Neural progenitor cell (in vitro differentiated cells): Measurements from ENCODE around the gene SLC48A1. TPM values are rescaled to one million over a fixed set of nuclear protein-coding genes. Genes with fewer than 3 reads are reported as not detected.

ENCODE experiments used
- DNase-seq: peaks from one replicate; pipeline ENCODE4 v3.0.0-alpha.2; 2016; ENCODE audit warnings: low spot score
- H2AFZ ChIP-seq: fragments of 200-600 bp; sonication (generic); replicated peaks from 2 replicates; pipeline ENCODE4 v1.6.1; 2016; ENCODE audit warnings: antibody characterized with exemption
- H3F3A ChIP-seq: fragments of 200-600 bp; sonication (generic); 2 replicates; pipeline ENCODE4 v1.6.1; 2016; ENCODE audit warnings: antibody characterized with exemption, low read depth
- H3K27ac ChIP-seq: fragments of 200-600 bp; sonication (generic); 2 replicates; pipeline ENCODE4 v1.5.1; 2016; ENCODE audit warnings: mild to moderate bottlenecking
- H3K27me3 ChIP-seq: fragments of 200-600 bp; sonication (generic); 2 replicates; pipeline ENCODE4 v1.6.1; 2016; ENCODE audit warnings: mild to moderate bottlenecking, moderate library complexity
- H3K36me3 ChIP-seq: fragments of 200-600 bp; sonication (generic); 2 replicates; pipeline ENCODE4 v1.5.1; 2016
- H3K4me1 ChIP-seq: fragments of 200-600 bp; sonication (generic); 2 replicates; pipeline ENCODE4 v1.6.1; 2016; ENCODE audit warnings: mixed run types
- H3K4me2 ChIP-seq: fragments of 200-600 bp; sonication (generic); 2 replicates; pipeline ENCODE4 v1.6.1; 2016
- H3K4me3 ChIP-seq: fragments of 200-600 bp; sonication (generic); 2 replicates; pipeline ENCODE4 v1.5.1; 2016
- H3K79me2 ChIP-seq: fragments of 200-600 bp; sonication (generic); 2 replicates; pipeline ENCODE4 v1.6.1; 2016; ENCODE audit warnings: low read depth
- H3K9ac ChIP-seq: fragments of 200-600 bp; sonication (generic); 2 replicates; pipeline ENCODE4 v1.6.1; 2016
- H3K9me3 ChIP-seq: fragments of 200-600 bp; sonication (generic); 2 replicates; pipeline ENCODE4 v1.5.1; 2016; ENCODE audit warnings: low read depth
- H4K20me1 ChIP-seq: fragments of 200-600 bp; sonication (generic); 2 replicates; pipeline ENCODE4 v1.6.1; 2016; ENCODE audit warnings: low read depth
- H3K27ac Mint-ChIP-seq: 3 replicates; pipeline ENCODE4 v1.8.0; 2021; ENCODE audit warnings: mixed read lengths
- H3K27me3 Mint-ChIP-seq: 2 replicates; pipeline ENCODE4 v1.8.0; 2022; ENCODE audit warnings: low read depth, mild to moderate bottlenecking, inconsistent platforms, moderate library complexity, mixed read lengths; ENCODE audit not compliant: insufficient read depth
- H3K36me3 Mint-ChIP-seq: 3 replicates; pipeline ENCODE4 v1.8.0; 2021; ENCODE audit warnings: mixed read lengths
- H3K4me1 Mint-ChIP-seq: 3 replicates; pipeline ENCODE4 v1.8.0; 2021; ENCODE audit warnings: mixed read lengths
- H3K4me3 Mint-ChIP-seq: 3 replicates; pipeline ENCODE4 v1.8.0; 2021; ENCODE audit warnings: mild to moderate bottlenecking, moderate library complexity, mixed read lengths
- H3K9me3 Mint-ChIP-seq: 3 replicates; pipeline ENCODE4 v1.8.0; 2020; ENCODE audit warnings: mixed read lengths
- EZH2 ChIP-seq: fragments of 200-600 bp; sonication (generic); IDR thresholded peaks from 2 replicates; pipeline ENCODE4 v1.6.1; 2017; ENCODE audit warnings: antibody characterized with exemption, mild to moderate bottlenecking, moderate library complexity
- EZH2phosphoT487 ChIP-seq: fragments of 200-600 bp; sonication (generic); IDR thresholded peaks from 2 replicates; pipeline ENCODE4 v1.6.1; 2017; ENCODE audit warnings: antibody characterized with exemption
- total RNA-seq: library from RNA; depleted of rRNA; stranded (reverse); fragments of >200 nt; gene quantifications from 2 replicates; pipeline ENCODE4 v1.2.3, GENCODE V29; 2015; ENCODE audit warnings: low replicate concordance
- TF ChIP-seq, protein P1 (sequence below): fragments of 200-600 bp; sonication (generic); IDR thresholded peaks from 2 replicates; pipeline ENCODE4 v1.5.1; 2017; ENCODE audit warnings: antibody characterized with exemption, mild to moderate bottlenecking

Gene SLC48A1
- total RNA-seq, 1 donor from 2014 or later = 8.3 TPM

- Histone ChIP-seq H4K20me1 (no peaks in the 10 kb centered on the region), H3K4me2 (peak overlapping the region; percentile 38), H3K9me3 (no peaks in the 10 kb centered on the region), H3K36me3 (no peaks in the 10 kb centered on the region), H3K27me3 (peaks cover 14% of the 10 kb centered on the region), H3K79me2 (no peaks in the 10 kb centered on the region), H3F3A (peaks cover 16% of the 10 kb centered on the region), H3K27ac (no peak overlapping the region), H2AFZ (no peak overlapping the region), H3K4me3 (no peak overlapping the region), H3K9ac (no peak overlapping the region), H3K4me1 (peaks cover 27% of the 10 kb centered on the region)
- Mint-ChIP-seq H3K27ac (peak overlapping the region; percentile 67), H3K9me3 (no peaks in the 10 kb centered on the region), H3K4me1 (peaks cover 39% of the 10 kb centered on the region), H3K4me3 (peak overlapping the region; percentile 33), H3K36me3 (no peaks in the 10 kb centered on the region), H3K27me3 (peaks cover 11% of the 10 kb centered on the region)
- TF ChIP-seq, protein P1, sequence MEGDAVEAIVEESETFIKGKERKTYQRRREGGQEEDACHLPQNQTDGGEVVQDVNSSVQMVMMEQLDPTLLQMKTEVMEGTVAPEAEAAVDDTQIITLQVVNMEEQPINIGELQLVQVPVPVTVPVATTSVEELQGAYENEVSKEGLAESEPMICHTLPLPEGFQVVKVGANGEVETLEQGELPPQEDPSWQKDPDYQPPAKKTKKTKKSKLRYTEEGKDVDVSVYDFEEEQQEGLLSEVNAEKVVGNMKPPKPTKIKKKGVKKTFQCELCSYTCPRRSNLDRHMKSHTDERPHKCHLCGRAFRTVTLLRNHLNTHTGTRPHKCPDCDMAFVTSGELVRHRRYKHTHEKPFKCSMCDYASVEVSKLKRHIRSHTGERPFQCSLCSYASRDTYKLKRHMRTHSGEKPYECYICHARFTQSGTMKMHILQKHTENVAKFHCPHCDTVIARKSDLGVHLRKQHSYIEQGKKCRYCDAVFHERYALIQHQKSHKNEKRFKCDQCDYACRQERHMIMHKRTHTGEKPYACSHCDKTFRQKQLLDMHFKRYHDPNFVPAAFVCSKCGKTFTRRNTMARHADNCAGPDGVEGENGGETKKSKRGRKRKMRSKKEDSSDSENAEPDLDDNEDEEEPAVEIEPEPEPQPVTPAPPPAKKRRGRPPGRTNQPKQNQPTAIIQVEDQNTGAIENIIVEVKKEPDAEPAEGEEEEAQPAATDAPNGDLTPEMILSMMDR = no peak
- DNase-seq = peak; percentile 48
These were observed 15.6 kb upstream of the SLC48A1 start for GRCh38 chr12:47757364-47757839.

DNA sequence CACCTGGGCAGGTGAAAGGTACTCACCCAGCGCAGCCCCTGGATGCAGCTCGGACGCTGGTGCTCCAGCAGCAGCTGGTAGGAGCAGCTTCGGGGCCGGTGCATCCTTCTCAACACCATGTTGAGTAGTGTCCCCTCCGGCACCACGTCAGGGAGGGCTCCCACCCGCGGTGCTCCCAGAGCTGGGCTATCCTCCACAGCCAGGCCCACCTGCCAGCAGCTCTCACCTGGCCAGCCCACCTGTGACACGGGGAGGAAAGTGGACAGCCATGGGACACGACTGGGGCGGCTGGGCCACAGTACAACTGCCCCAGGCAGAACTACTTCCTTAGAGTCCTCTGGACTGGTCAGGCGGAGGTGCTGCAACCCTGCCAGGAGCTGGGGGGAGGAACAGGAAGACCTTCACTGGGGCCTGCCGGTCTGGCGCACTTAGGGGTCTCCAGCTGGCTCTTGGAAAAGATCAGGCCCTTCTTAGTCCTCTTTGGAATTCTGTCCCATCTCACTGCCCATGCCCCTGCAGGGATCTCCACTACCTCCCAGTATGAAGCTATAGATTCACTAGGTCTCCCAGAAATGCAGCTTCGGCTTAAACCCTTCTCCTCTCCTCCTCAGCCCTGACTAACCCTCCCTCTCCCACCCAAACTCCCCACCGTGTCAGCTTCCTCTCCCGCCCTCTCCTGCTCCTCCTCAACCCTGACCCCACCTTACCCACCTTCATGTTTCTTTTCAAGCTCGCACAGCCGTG lies 15.0 kb upstream of the SLC48A1 start:
- Histone ChIP-seq H3K36me3 (no peaks in the 10 kb centered on the region), H3K4me2 (peak overlapping the region; percentile 84), H3F3A (peaks cover 16% of the 10 kb centered on the region), H3K9me3 (no peaks in the 10 kb centered on the region), H3K27me3 (peaks cover 14% of the 10 kb centered on the region), H4K20me1 (no peaks in the 10 kb centered on the region), H2AFZ (peak overlapping the region; percentile 77), H3K79me2 (no peaks in the 10 kb centered on the region), H3K4me1 (peaks cover 27% of the 10 kb centered on the region), H3K27ac (no peak overlapping the region), H3K9ac (no peak overlapping the region), H3K4me3 (peak overlapping the region; percentile 62)
- DNase-seq = peak; percentile 21
- TF ChIP-seq, protein P1 = no peak
- no peak for TF ChIP-seq EZH2
- no peaks in the 10 kb centered on the region for H3K36me3 Mint-ChIP-seq
- peak overlapping the region; percentile 79 for H3K4me3 Mint-ChIP-seq
- peaks cover 39% of the 10 kb centered on the region for H3K4me1 Mint-ChIP-seq
- H3K9me3 Mint-ChIP-seq = no peaks in the 10 kb centered on the region
- H3K27me3 Mint-ChIP-seq = peaks cover 11% of the 10 kb centered on the region
- no peak overlapping the region for H3K27ac Mint-ChIP-seq

- Histone ChIP-seq H2AFZ (peak overlapping the region; percentile 77), H3K4me2 (peak overlapping the region; percentile 84), H3K4me1 (peaks cover 24% of the 10 kb centered on the region), H4K20me1 (no peaks in the 10 kb centered on the region), H3K27ac (no peak overlapping the region), H3K36me3 (no peaks in the 10 kb centered on the region), H3F3A (peaks cover 16% of the 10 kb centered on the region), H3K9ac (no peak overlapping the region), H3K4me3 (peak overlapping the region; percentile 62), H3K79me2 (no peaks in the 10 kb centered on the region), H3K9me3 (no peaks in the 10 kb centered on the region), H3K27me3 (peaks cover 14% of the 10 kb centered on the region)
- H3K4me1 Mint-ChIP-seq = peaks cover 42% of the 10 kb centered on the region
- H3K36me3 Mint-ChIP-seq = no peaks in the 10 kb centered on the region
- peak overlapping the region; percentile 79 for H3K4me3 Mint-ChIP-seq
- H3K27me3 Mint-ChIP-seq = peaks cover 11% of the 10 kb centered on the region
- no peak for TF ChIP-seq EZH2
- TF ChIP-seq, protein P1 = no peak
- no peak for TF ChIP-seq EZH2phosphoT487
- no peak for DNase-seq
- no peaks in the 10 kb centered on the region for H3K9me3 Mint-ChIP-seq
- H3K27ac Mint-ChIP-seq = no peak overlapping the region
These were observed 14.5 kb upstream of the SLC48A1 start for GRCh38 chr12:47758584-47758833.
